Hematopoietic multipotent progenitor cell treated with erythropoietin and hydrocortisone succinate and interleukin-3 and kit ligand, for 6 days (in vitro differentiated cells): Measurements from ENCODE around the gene LSR.

Experiments used
- DNase-seq: peaks from one replicate; pipeline ENCODE4 v3.0.0-alpha.2; 2015

Gene LSR

GRCh38 chr19:35247526-35248309 is 1.1 kb upstream of the LSR start:
- no peak for DNase-seq

GRCh38 chr19:35249146-35249847 is 495 bp downstream of the LSR start:
- no peak for DNase-seq

GRCh38 chr19:35249848-35250711 is 1.3 kb downstream of the LSR start:
- no peak for DNase-seq

- no peak for DNase-seq
These were observed 2.7 kb downstream of the LSR start for GRCh38 chr19:35251456-35251855.

- DNase-seq = no peak
These were observed 4.8 kb downstream of the LSR start for GRCh38 chr19:35253316-35254286.

GRCh38 chr19:35254341-35255297 is 5.8 kb downstream of the LSR start:
- DNase-seq = no peak

GRCh38 chr19:35256566-35256965 is 7.8 kb downstream of the LSR start:
- no peak for DNase-seq

- no peak for DNase-seq
These were observed 8.3 kb downstream of the LSR start for GRCh38 chr19:35257113-35257461.

GRCh38 chr19:35260694-35261304 is 12.0 kb downstream of the LSR start:
- DNase-seq = no peak

GRCh38 chr19:35261356-35262100 is 12.7 kb downstream of the LSR start:
- no peak for DNase-seq

- DNase-seq = no peak
These were observed 13.4 kb downstream of the LSR start for GRCh38 chr19:35262101-35262761.

- DNase-seq = peak; percentile 40
These were observed 15.7 kb downstream of the LSR start for GRCh38 chr19:35264268-35265125.

GRCh38 chr19:35265126-35265899 is 16.5 kb downstream of the LSR start:
- DNase-seq = no peak

- no peak for DNase-seq
These were observed 17.2 kb downstream of the LSR start for GRCh38 chr19:35265900-35266519.

GRCh38 chr19:35266520-35267352 is 17.9 kb downstream of the LSR start:
- DNase-seq = no peak

GRCh38 chr19:35267353-35267817 is 18.6 kb downstream of the LSR start:
- DNase-seq = peak; percentile 56
